Body of pancreas (tissue), 4 donors: Measurements from ENCODE around the gene PPP5C. TPM values are rescaled to one million over a fixed set of nuclear protein-coding genes. Genes with fewer than 3 reads are reported as not detected.
"Not testable (repeated sequence)": the region's sequence is repeated elsewhere in the genome, so short reads cannot be mapped to it uniquely, and the experiment has no call there.

Experiments used
- ATAC-seq: fragments of 150-250 bp; one replicate; pipeline ENCODE4 v1.9.1; 2016
- DNase-seq, 4 donors: peaks; one replicate each; pipeline ENCODE4 v3.0.0-alpha.2; 2019
- H3K27ac ChIP-seq, 4 donors: fragments of 200-600 bp; sonication (generic); 1 replicate in 3 of 4; 2 replicates in 1 of 4; pipeline versions ENCODE4 v1.5.1 to v1.6.1; 2016 to 2019; ENCODE audit warnings: mild to moderate bottlenecking in 1 of 4, mixed read lengths in 1 of 4, moderate library complexity in 1 of 4
- H3K27me3 ChIP-seq, 2 donors: fragments of 200-600 bp; sonication (generic); one replicate each; pipeline ENCODE4 v1.6.0; 2016; ENCODE audit warnings: mild to moderate bottlenecking in 1 of 2
- H3K36me3 ChIP-seq, 2 donors: fragments of 200-600 bp; sonication (generic); replicated peaks in 1 of 2; 2 replicates each; pipeline ENCODE4 v1.5.1; 2016; ENCODE audit warnings: low read depth in 2 of 2; ENCODE audit not compliant: insufficient read depth in 1 of 2
- H3K4me1 ChIP-seq: fragments of 200-600 bp; sonication (generic); one replicate; pipeline ENCODE4 v1.6.0; 2016
- H3K4me3 ChIP-seq, 2 donors: fragments of 200-600 bp; sonication (generic); 1 replicate in 1 of 2; 2 replicates in 1 of 2; pipeline ENCODE4 v1.5.1; 2016 to 2019
- H3K9me3 ChIP-seq, 3 donors: fragments of 200-600 bp; sonication (generic); 1 replicate in 2 of 3; 2 replicates in 1 of 3; pipeline ENCODE4 v1.5.1; 2016
- CTCF ChIP-seq, 7 experiments: fragments of 450-650 bp in 4 of 7; fragments of 200-600 bp in 3 of 7; sonication (generic) in 3 of 7; IDR thresholded peaks; one replicate each; pipeline ENCODE4 v1.5.1; 2016 to 2019; ENCODE audit warnings: antibody characterized with exemption in 7 of 7
- POLR2A ChIP-seq, 3 donors: fragments of 450-650 bp; IDR thresholded peaks; one replicate each; pipeline ENCODE4 v1.6.1; 2016; ENCODE audit warnings: antibody characterized with exemption in 3 of 3, mild to moderate bottlenecking in 2 of 3
- WGBS, 2 donors: methylation state at CpG; one replicate each; pipeline ENCODE4 v1.1.5; 2017; 5-methylcytosine and 5-hydroxymethylcytosine counted together
- intact Hi-C: fragments of 100-400 bp; cut with DNase I; formaldehyde crosslinking; loops from one replicate; pipeline ENCODE4 v1.15.1; 2023
- small RNA-seq: library from RNA; depleted of rRNA; stranded (forward); fragments of <200 nt; gene quantifications from one replicate; pipeline ENCODE3, GENCODE V24; 2016
- total RNA-seq, 2 donors: library from RNA; depleted of rRNA; stranded (reverse); fragments of >200 nt; gene quantifications; one replicate each; pipeline ENCODE4 v1.1.0, GENCODE V29; 2016

PPP5C gene
- total RNA-seq, 2 donors from 2014 or later: 31.1 to 77.5 TPM

- no peak for ATAC-seq
These were observed 88.1 kb downstream of the PPP5C start for GRCh38 chr19:46435009-46435408.

GRCh38 chr19:46435689-46436088, 88.8 kb downstream of the PPP5C start:
- H3K27me3 ChIP-seq, H3K4me1 ChIP-seq, H3K27ac ChIP-seq, H3K36me3 ChIP-seq, H3K4me3 ChIP-seq, intact Hi-C loops, DNase-seq, ATAC-seq, H3K9me3 ChIP-seq: not testable (repeated sequence)
- 91 to 96% methylated on average over 4 of the region's 4 CpGs for WGBS, 2 donors

More at GRCh38 chr19:46435009-46435408, 88.1 kb downstream of the PPP5C start:
- H3K4me1 ChIP-seq: no peaks in the 10 kb centered on the region
- no peaks in the 10 kb centered on the region for H3K36me3 ChIP-seq
- intact Hi-C loops: no loop called here
- TF ChIP-seq CTCF (IDR thresholded peaks at IDR 0.05): no peak
- no peak for TF ChIP-seq POLR2A (IDR thresholded peaks at IDR 0.05)
- H3K9me3 ChIP-seq: no peaks in the 10 kb centered on the region
- no peaks in the 10 kb centered on the region for H3K27me3 ChIP-seq
- H3K27ac ChIP-seq: no peak overlapping the region
- no peak overlapping the region for H3K4me3 ChIP-seq
- no peak for DNase-seq
- WGBS, 2 donors: 30 to 50% methylated on average over 6 of the region's 6 CpGs

Small RNA genes within 50 kb of the gene (small RNA-seq; reads per million reads assigned to genes)
- not detected for gene RNU6-924P

Other genes with a start within 250 kb of the PPP5C start
- gene IGFL3, start 222.4 kb upstream of the PPP5C start, total RNA-seq: not detected
- gene IGFL2, start 198.8 kb upstream of the PPP5C start, total RNA-seq: not detected
- not detected for gene IGFL1, start 117.3 kb upstream of the PPP5C start, total RNA-seq
- 10 to 100 TPM; 24.4 to 63.3 TPM for gene HIF3A, start 50.0 kb upstream of the PPP5C start, total RNA-seq
- 10 to 100 TPM; 13.0 to 17.8 TPM for gene CCDC8, start 66.5 kb downstream of the PPP5C start, total RNA-seq
- gene PNMA8C, start 81.8 kb downstream of the PPP5C start, total RNA-seq: not detected
- gene PNMA8A, start 124.5 kb downstream of the PPP5C start, total RNA-seq: 1 to 10 TPM; 4.3 to 6.5 TPM
- gene PNMA8B, start 148.8 kb downstream of the PPP5C start, total RNA-seq: 1 to 10 TPM; 2.1 to 2.6 TPM